Astrocyte of the cerebellum (primary cell): ENCODE results near the gene MOXD1.

Experiments used
- DNase-seq: peaks from one replicate; pipeline ENCODE4 v3.0.0-alpha.2; 2011; ENCODE audit warnings: low read depth
- H3K4me3 ChIP-seq: 2 replicates; pipeline ENCODE4 v1.5.1; 2011; ENCODE audit warnings: mild to moderate bottlenecking, low read depth, low read length, moderate library complexity
- CTCF ChIP-seq: IDR thresholded peaks from 2 replicates; pipeline ENCODE4 v1.5.1; 2012; ENCODE audit warnings: low read length, low read depth, moderate library complexity, mild to moderate bottlenecking; ENCODE audit errors: missing control alignments
- in situ Hi-C: cut with HindIII; loops from 2 replicates; pipeline ENCODE4 v1.10.0; 2017; ENCODE audit warnings: low sequenced_read_pairs

The MOXD1 gene

GRCh38 chr6:132246120-132246617 lies 155.1 kb downstream of the MOXD1 start:
- no peak for DNase-seq
- in situ Hi-C loops, result no loop called here
- H3K4me3 ChIP-seq, result no peak overlapping the region
- no peak for TF ChIP-seq CTCF
